CD14-positive monocyte (primary cell): ENCODE results near the gene RASAL3. TPM values are rescaled to one million over a fixed set of nuclear protein-coding genes. Genes with fewer than 3 reads are reported as not detected.
A peak's percentile ranks its signal among the peaks of the same experiment; 100 is the strongest.

Source experiments
- DNase-seq, 3 donors: peaks; one replicate each; pipeline ENCODE4 v3.0.0-alpha.2; 2011 to 2022
- H2AFZ ChIP-seq: 2 replicates; pipeline ENCODE4 v1.6.0; 2012; ENCODE audit warnings: mild to moderate bottlenecking, low read depth, low read length, inconsistent platforms; ENCODE audit not compliant: insufficient read depth, poor library complexity, severe bottlenecking
- H3K27ac ChIP-seq, 2 donors: 1 replicate in 1 of 2; 2 replicates in 1 of 2; pipeline ENCODE4 v1.5.1; 2012 to 2013; ENCODE audit warnings: low read length in 2 of 2, control low read depth in 1 of 2, inconsistent platforms in 1 of 2, low read depth in 1 of 2, mild to moderate bottlenecking in 1 of 2
- H3K27me3 ChIP-seq, 2 donors: one replicate each; pipeline versions ENCODE4 v1.6.0 to v1.6.1; 2011 to 2013; ENCODE audit warnings: low read length in 2 of 2; ENCODE audit not compliant: control insufficient read depth in 2 of 2, insufficient read depth in 2 of 2
- H3K36me3 ChIP-seq, 2 donors: replicated peaks in 1 of 2; 1 replicate in 1 of 2; 2 replicates in 1 of 2; pipeline versions ENCODE4 v1.5.1 to v1.6.1; 2012 to 2013; ENCODE audit warnings: low read length in 2 of 2, control low read depth in 1 of 2, inconsistent platforms in 1 of 2, mild to moderate bottlenecking in 1 of 2; ENCODE audit not compliant: insufficient read depth in 2 of 2, control insufficient read depth in 1 of 2
- H3K4me1 ChIP-seq, 2 donors: 1 replicate in 1 of 2; 2 replicates in 1 of 2; pipeline versions ENCODE4 v1.5.1 to v1.6.1; 2012 to 2013; ENCODE audit warnings: low read length in 2 of 2, control low read depth in 1 of 2, inconsistent platforms in 1 of 2, mild to moderate bottlenecking in 1 of 2, moderate library complexity in 1 of 2; ENCODE audit not compliant: insufficient read depth in 2 of 2, control insufficient read depth in 1 of 2
- H3K4me2 ChIP-seq: replicated peaks from 2 replicates; pipeline ENCODE3; 2012; ENCODE audit warnings: low read length, moderate library complexity, mild to moderate bottlenecking; ENCODE audit not compliant: poor library complexity, severe bottlenecking; ENCODE audit errors: extremely low read depth
- H3K4me3 ChIP-seq, 3 experiments: fragments of 200-600 bp in 1 of 3; sonication (generic) in 1 of 3; replicated peaks in 1 of 3; 1 replicate in 2 of 3; 2 replicates in 1 of 3; pipeline ENCODE4 v1.5.1; 2011 to 2013; ENCODE audit warnings: low read length in 3 of 3, mild to moderate bottlenecking in 3 of 3, control low read depth in 2 of 3, low read depth in 2 of 3, inconsistent platforms in 1 of 3, moderate library complexity in 1 of 3
- H3K79me2 ChIP-seq: 2 replicates; pipeline ENCODE4 v1.6.0; 2012; ENCODE audit warnings: mild to moderate bottlenecking, control low read depth, inconsistent platforms, low read length, moderate library complexity; ENCODE audit not compliant: insufficient read depth
- H3K9ac ChIP-seq: 2 replicates; pipeline ENCODE4 v1.6.0; 2017; ENCODE audit warnings: low read length, mild to moderate bottlenecking; ENCODE audit not compliant: insufficient read depth, poor library complexity, severe bottlenecking
- H3K9me3 ChIP-seq, 2 donors: replicated peaks in 1 of 2; 1 replicate in 1 of 2; 2 replicates in 1 of 2; pipeline versions ENCODE4 v1.5.1 to v1.6.1; 2012 to 2013; ENCODE audit warnings: low read length in 2 of 2, control low read depth in 1 of 2; ENCODE audit not compliant: control insufficient read depth in 1 of 2, insufficient read depth in 1 of 2
- H4K20me1 ChIP-seq: 2 replicates; pipeline ENCODE4 v1.6.0; 2012; ENCODE audit warnings: mild to moderate bottlenecking, low read length, control low read depth, moderate library complexity; ENCODE audit not compliant: insufficient read depth
- H3K27ac Mint-ChIP-seq, 7 donors: one replicate each; pipeline ENCODE4 v1.8.0; 2020; ENCODE audit warnings: mild to moderate bottlenecking in 7 of 7, mixed read lengths in 7 of 7, moderate library complexity in 6 of 7, inconsistent platforms in 2 of 7
- H3K27me3 Mint-ChIP-seq, 3 donors: one replicate each; pipeline ENCODE4 v1.8.0; 2021 to 2022; ENCODE audit warnings: low read depth in 3 of 3, mild to moderate bottlenecking in 3 of 3, mixed read lengths in 3 of 3, moderate library complexity in 3 of 3, inconsistent platforms in 1 of 3
- H3K36me3 Mint-ChIP-seq, 2 donors: one replicate each; pipeline ENCODE4 v1.8.0; 2020; ENCODE audit warnings: mixed read lengths in 2 of 2, inconsistent platforms in 1 of 2, mild to moderate bottlenecking in 1 of 2
- H3K4me1 Mint-ChIP-seq: one replicate; pipeline ENCODE4 v1.8.0; 2020; ENCODE audit warnings: mild to moderate bottlenecking, mixed read lengths
- H3K4me3 Mint-ChIP-seq, 2 donors: one replicate each; pipeline ENCODE4 v1.8.0; 2020; ENCODE audit warnings: mild to moderate bottlenecking in 2 of 2, mixed read lengths in 2 of 2, moderate library complexity in 1 of 2
- H3K9me3 Mint-ChIP-seq, 7 donors: one replicate each; pipeline ENCODE4 v1.8.0; 2020 to 2022; ENCODE audit warnings: mixed read lengths in 7 of 7, mild to moderate bottlenecking in 6 of 7, moderate library complexity in 6 of 7, inconsistent platforms in 2 of 7
- CTCF ChIP-seq: fragments of 200-600 bp; IDR thresholded peaks from one replicate; pipeline ENCODE4 v1.8.0; 2022; ENCODE audit warnings: antibody characterized with exemption, mild to moderate bottlenecking
- WGBS: methylation state at CpG from one replicate; pipeline ENCODE4 v1.1.5; 2013; ENCODE audit warnings: missing lambda C conversion rate; ENCODE audit not compliant: insufficient coverage; 5-methylcytosine and 5-hydroxymethylcytosine counted together
- intact Hi-C, 2 donors: fragments of 100-400 bp; cut with micrococcal nuclease; formaldehyde crosslinking; loops; one replicate each; pipeline versions ENCODE4 v1.15.0 to v1.15.1; 2023
- polyA plus RNA-seq, 3 donors: library from polyadenylated mRNA; depleted of rRNA in 1 of 3; unstranded in 2 of 3; stranded (reverse) in 1 of 3; fragments of 300-500 nt in 2 of 3; fragments of >200 nt in 1 of 3; fragmentation: Illumina TruSeq in 2 of 3; gene quantifications; 1 replicate in 2 of 3; 2 replicates in 1 of 3; pipeline ENCODE4 v1.2.3, GENCODE V29; 2012 to 2021

Gene RASAL3
- polyA plus RNA-seq, 3 donors = 4.5 to 45.4 (median 13.6) TPM

GRCh38 chr19:15419413-15420025 lies 44.8 kb downstream of the RASAL3 start:
- no peak overlapping the region for H3K27ac ChIP-seq
- peak overlapping the region; percentile 71 for H3K4me2 ChIP-seq
- Mint-ChIP-seq H3K4me1 (peaks cover 30% of the 10 kb centered on the region), H3K4me3 (peak overlapping the region; percentile 86 to 97), H3K27ac (peak overlapping the region in 2 of 7 donors; percentile 56 to 82), H3K9me3 (peaks cover 0 to 8% (median 6%) of the 10 kb centered on the region in 7 donors), H3K27me3 (no peaks in the 10 kb centered on the region), H3K36me3 (peaks cover 31 to 53% of the 10 kb centered on the region in 2 donors)
- peak overlapping the region; percentile 97 for H3K9ac ChIP-seq
- peaks cover 34% of the 10 kb centered on the region for H4K20me1 ChIP-seq
- H3K36me3 ChIP-seq = peaks cover 26 to 41% of the 10 kb centered on the region in 2 donors
- DNase-seq = no peak
- intact Hi-C loops = loop anchor here (1.0 to 5.0 kb wide), 7 partner anchors 13 to 137 kb away; partner anchors contain the start of gene AKAP8 (in 1 of the 2)
- peaks cover 6 to 10% of the 10 kb centered on the region in 2 donors for H3K9me3 ChIP-seq
- peak overlapping the region; percentile 12 to 97 (median 13) for H3K4me3 ChIP-seq
- TF ChIP-seq CTCF = peak; percentile 53
- H3K79me2 ChIP-seq = peaks cover 44% of the 10 kb centered on the region
- peaks cover 19 to 26% of the 10 kb centered on the region in 2 donors for H3K4me1 ChIP-seq
- H3K27me3 ChIP-seq = no peaks in the 10 kb centered on the region
- WGBS = 43% methylated on average over 4 of the region's 16 CpGs
- H2AFZ ChIP-seq = peak overlapping the region; percentile 51

- H3K27me3 Mint-ChIP-seq = no peaks in the 10 kb centered on the region
- H3K4me1 ChIP-seq = peaks cover 19 to 26% of the 10 kb centered on the region in 2 donors
- under 1% methylated on average over 59 of the region's 61 CpGs for WGBS
- H3K27ac Mint-ChIP-seq = peak within 1 kb of the TSS; percentile 90 to 99 (median 97)
- H3K36me3 ChIP-seq = peaks cover 19 to 34% of the 10 kb centered on the region in 2 donors
- intact Hi-C loops = loop anchor here (1.0 to 5.0 kb wide), 6 partner anchors 14 to 138 kb away; partner anchors contain the start of gene AKAP8 (in 1 of the 2)
- no peaks in the 10 kb centered on the region for H3K27me3 ChIP-seq
- H3K27ac ChIP-seq = peak within 1 kb of the TSS; percentile 55 to 92
- peak within 1 kb of the TSS; percentile 86 to 97 (median 97) for H3K4me3 ChIP-seq
- peak; percentile 99 to 100 (median 99) for DNase-seq
- peaks cover 51% of the 10 kb centered on the region for H3K79me2 ChIP-seq
- peaks cover 41% of the 10 kb centered on the region for H4K20me1 ChIP-seq
- peaks cover 6 to 8% of the 10 kb centered on the region in 2 donors for H3K9me3 ChIP-seq
- H3K36me3 Mint-ChIP-seq = peaks cover 27 to 47% of the 10 kb centered on the region in 2 donors
- TF ChIP-seq CTCF = peak; percentile 77
- H3K9ac ChIP-seq = peak within 1 kb of the TSS; percentile 97
- peaks cover 0 to 8% (median 5%) of the 10 kb centered on the region in 7 donors for H3K9me3 Mint-ChIP-seq
- peaks cover 31% of the 10 kb centered on the region for H3K4me1 Mint-ChIP-seq
- H3K4me3 Mint-ChIP-seq = peak within 1 kb of the TSS; percentile 97 to 99
- peak within 1 kb of the TSS; percentile 87 for H2AFZ ChIP-seq
- H3K4me2 ChIP-seq = peak within 1 kb of the TSS; percentile 85
Measured at GRCh38 chr19:15418579-15419412, 45.5 kb downstream of the RASAL3 start, which contains the start of gene AKAP8L. AKAP8L (minus strand) TSS chr19:15418988; CDS start chr19:15418923, 65 bp downstream.
